ENCODE data around the gene NARF. TPM values are rescaled to one million over a fixed set of nuclear protein-coding genes. Genes with fewer than 3 reads are reported as not detected.

The NARF gene
- polyA plus RNA-seq, 1 of the 3 experiments (the other 2 are of a cell fraction) = 128 TPM

- H3K4me3 ChIP-seq (ENCODE audit: low read depth in 2 of 2, low read length in 1 of 2) = no peak overlapping the region
- H3F3A ChIP-seq (replicated peaks; ENCODE audit: insufficient read depth) = peaks cover 10% of the 10 kb centered on the region
- CTCF ChIA-PET = interaction anchor here (1.0 to 11.3 kb wide), 10 partner anchors 9 to 108 kb away, joined by 3 to 76 read pairs (median 6); partner anchors contain the start of genes HEXD and TEX19
- H4K20me1 ChIP-seq (ENCODE audit: insufficient read depth) = peaks cover 21% of the 10 kb centered on the region
- POLR2A ChIA-PET = no interaction called here
- H3K27me3 ChIP-seq (ENCODE audit: insufficient read depth) = no peaks in the 10 kb centered on the region
- peaks cover 0 to 10% of the 10 kb centered on the region in 2 experiments; a peak in 1 of 4 replicates for H3K4me1 ChIP-seq (ENCODE audit: control insufficient read depth in 1 of 2, insufficient read depth in 2 of 2, low read depth in 1 of 2, low read length in 1 of 2)
- H3K9me2 ChIP-seq = no peaks in the 10 kb centered on the region
- H3K27ac ChIP-seq (ENCODE audit: low read depth in 2 of 2, low read length in 1 of 2) = no peak overlapping the region
- WGBS (ENCODE audit: low lambda C conversion rate) = 95% methylated on average over 21 of the region's 21 CpGs
- H3K36me3 ChIP-seq (replicated peaks in 1 of 2; ENCODE audit: control insufficient read depth in 1 of 2, insufficient read depth in 2 of 2, low read length in 1 of 2) = no peaks in the 10 kb centered on the region
- H2AFZ ChIP-seq (ENCODE audit: low read depth) = no peak overlapping the region
- H3K79me2 ChIP-seq (ENCODE audit: insufficient read depth) = peaks cover 4% of the 10 kb centered on the region; the same call in 1 of the 2 replicates
- no peak overlapping the region for H3K4me2 ChIP-seq
- H3K9ac ChIP-seq = no peak overlapping the region
- H3K9me3 ChIP-seq = no peaks in the 10 kb centered on the region
- no peak for TF ChIP-seq MXI1 (IDR thresholded peaks at IDR 0.05; ENCODE audit: low read depth, low read length)
- no peak for TF ChIP-seq RXRA (IDR thresholded peaks at IDR 0.05; ENCODE audit: borderline replicate concordance, low read depth)
- TF ChIP-seq YY1 (IDR thresholded peaks at IDR 0.05; ENCODE audit: low read depth) = no peak
- TF ChIP-seq TCF12 (IDR thresholded peaks at IDR 0.05) = no peak
- TF ChIP-seq TEAD4 (IDR thresholded peaks at IDR 0.05; ENCODE audit: borderline replicate concordance, insufficient read depth) = no peak
- no peak for TF ChIP-seq MAX (IDR thresholded peaks at IDR 0.05; ENCODE audit: low read depth)
- TF ChIP-seq SIN3A (IDR thresholded peaks at IDR 0.05; ENCODE audit: borderline replicate concordance, low read depth, low read length) = no peak
- TF ChIP-seq, protein P1, sequence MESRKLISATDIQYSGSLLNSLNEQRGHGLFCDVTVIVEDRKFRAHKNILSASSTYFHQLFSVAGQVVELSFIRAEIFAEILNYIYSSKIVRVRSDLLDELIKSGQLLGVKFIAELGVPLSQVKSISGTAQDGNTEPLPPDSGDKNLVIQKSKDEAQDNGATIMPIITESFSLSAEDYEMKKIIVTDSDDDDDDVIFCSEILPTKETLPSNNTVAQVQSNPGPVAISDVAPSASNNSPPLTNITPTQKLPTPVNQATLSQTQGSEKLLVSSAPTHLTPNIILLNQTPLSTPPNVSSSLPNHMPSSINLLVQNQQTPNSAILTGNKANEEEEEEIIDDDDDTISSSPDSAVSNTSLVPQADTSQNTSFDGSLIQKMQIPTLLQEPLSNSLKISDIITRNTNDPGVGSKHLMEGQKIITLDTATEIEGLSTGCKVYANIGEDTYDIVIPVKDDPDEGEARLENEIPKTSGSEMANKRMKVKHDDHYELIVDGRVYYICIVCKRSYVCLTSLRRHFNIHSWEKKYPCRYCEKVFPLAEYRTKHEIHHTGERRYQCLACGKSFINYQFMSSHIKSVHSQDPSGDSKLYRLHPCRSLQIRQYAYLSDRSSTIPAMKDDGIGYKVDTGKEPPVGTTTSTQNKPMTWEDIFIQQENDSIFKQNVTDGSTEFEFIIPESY (IDR thresholded peaks at IDR 0.05; ENCODE audit: borderline replicate concordance, low read depth) = no peak
- TF ChIP-seq CHD2 (IDR thresholded peaks at IDR 0.05; ENCODE audit: low read length, partially characterized antibody) = no peak
- no peak for TF ChIP-seq GABPA (IDR thresholded peaks at IDR 0.05; ENCODE audit: low read depth)
- TF ChIP-seq IRF3 (IDR thresholded peaks at IDR 0.05; ENCODE audit: low read depth, low read length) = no peak
- no peak for TF ChIP-seq NFIC (IDR thresholded peaks at IDR 0.05; ENCODE audit: borderline replicate concordance)
- no peak for TF ChIP-seq FOSL2 (IDR thresholded peaks at IDR 0.05; ENCODE audit: borderline replicate concordance, low read depth)
- TF ChIP-seq, protein P2, sequence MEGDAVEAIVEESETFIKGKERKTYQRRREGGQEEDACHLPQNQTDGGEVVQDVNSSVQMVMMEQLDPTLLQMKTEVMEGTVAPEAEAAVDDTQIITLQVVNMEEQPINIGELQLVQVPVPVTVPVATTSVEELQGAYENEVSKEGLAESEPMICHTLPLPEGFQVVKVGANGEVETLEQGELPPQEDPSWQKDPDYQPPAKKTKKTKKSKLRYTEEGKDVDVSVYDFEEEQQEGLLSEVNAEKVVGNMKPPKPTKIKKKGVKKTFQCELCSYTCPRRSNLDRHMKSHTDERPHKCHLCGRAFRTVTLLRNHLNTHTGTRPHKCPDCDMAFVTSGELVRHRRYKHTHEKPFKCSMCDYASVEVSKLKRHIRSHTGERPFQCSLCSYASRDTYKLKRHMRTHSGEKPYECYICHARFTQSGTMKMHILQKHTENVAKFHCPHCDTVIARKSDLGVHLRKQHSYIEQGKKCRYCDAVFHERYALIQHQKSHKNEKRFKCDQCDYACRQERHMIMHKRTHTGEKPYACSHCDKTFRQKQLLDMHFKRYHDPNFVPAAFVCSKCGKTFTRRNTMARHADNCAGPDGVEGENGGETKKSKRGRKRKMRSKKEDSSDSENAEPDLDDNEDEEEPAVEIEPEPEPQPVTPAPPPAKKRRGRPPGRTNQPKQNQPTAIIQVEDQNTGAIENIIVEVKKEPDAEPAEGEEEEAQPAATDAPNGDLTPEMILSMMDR (IDR thresholded peaks at IDR 0.05) = no peak
- no peak for TF ChIP-seq RCOR1 (IDR thresholded peaks at IDR 0.05; ENCODE audit: low read length)
- no peak for TF ChIP-seq EP300 (IDR thresholded peaks at IDR 0.05; ENCODE audit: borderline replicate concordance in 1 of 2, low read depth in 1 of 2, low read length in 1 of 2)
- TF ChIP-seq EZH2phosphoT487 (IDR thresholded peaks at IDR 0.05; ENCODE audit: borderline replicate concordance, low read depth) = no peak
- TF ChIP-seq ELF1 (IDR thresholded peaks at IDR 0.05) = no peak
- no peak for TF ChIP-seq FOXJ3 (CRISPR knock-in tag; IDR thresholded peaks at IDR 0.05)
- no peak for DNase-seq
Observed at GRCh38 chr17:82408938-82409318, 49.6 kb upstream of the NARF start.
